Smooth muscle cell (in vitro differentiated cells): ENCODE measurements around the gene TRPM3. TPM values are rescaled to one million over a fixed set of nuclear protein-coding genes. Genes with fewer than 3 reads are reported as not detected.

Source experiments
- DNase-seq: peaks from one replicate; lab custom pipeline; 2025; ENCODE audit not compliant: unreplicated experiment; lab: John Stamatoyannopoulos, UW
- H2AFZ ChIP-seq: fragments of 200-600 bp; sonication (generic); 2 replicates; pipeline ENCODE4 v1.6.0; 2016; ENCODE audit warnings: antibody characterized with exemption, low read depth, mild to moderate bottlenecking
- H3F3A ChIP-seq: fragments of 200-600 bp; sonication (generic); 2 replicates; pipeline ENCODE4 v1.6.0; 2017; ENCODE audit warnings: antibody characterized with exemption, low read depth
- H3K27ac ChIP-seq: fragments of 200-600 bp; sonication (generic); 2 replicates; pipeline ENCODE4 v1.5.1; 2016; ENCODE audit warnings: low read depth, mild to moderate bottlenecking
- H3K27me3 ChIP-seq: fragments of 200-600 bp; sonication (generic); 2 replicates; pipeline ENCODE4 v1.6.1; 2016; ENCODE audit warnings: low read depth, mild to moderate bottlenecking
- H3K36me3 ChIP-seq: fragments of 200-600 bp; sonication (generic); 2 replicates; pipeline ENCODE4 v1.5.1; 2016; ENCODE audit warnings: low read depth
- H3K4me1 ChIP-seq: fragments of 200-600 bp; sonication (generic); 2 replicates; pipeline ENCODE4 v1.5.1; 2016; ENCODE audit warnings: low read depth
- H3K4me2 ChIP-seq: fragments of 200-600 bp; sonication (generic); 2 replicates; pipeline ENCODE4 v1.6.0; 2016; ENCODE audit warnings: mild to moderate bottlenecking
- H3K4me3 ChIP-seq: fragments of 200-600 bp; sonication (generic); 2 replicates; pipeline ENCODE4 v1.5.1; 2016; ENCODE audit warnings: mild to moderate bottlenecking
- H3K79me2 ChIP-seq: fragments of 200-600 bp; sonication (generic); 2 replicates; pipeline ENCODE4 v1.6.0; 2016; ENCODE audit warnings: low read depth, mild to moderate bottlenecking
- H3K9ac ChIP-seq: fragments of 200-600 bp; sonication (generic); 2 replicates; pipeline ENCODE4 v1.6.0; 2016; ENCODE audit warnings: low read depth
- H3K9me3 ChIP-seq: fragments of 200-600 bp; sonication (generic); replicated peaks from 2 replicates; pipeline ENCODE4 v1.5.1; 2016; ENCODE audit warnings: low read depth
- H4K20me1 ChIP-seq: fragments of 200-600 bp; sonication (generic); 2 replicates; pipeline ENCODE4 v1.6.0; 2016; ENCODE audit warnings: low read depth
- CTCF ChIP-seq: fragments of 200-600 bp; sonication (generic); IDR thresholded peaks from 2 replicates; pipeline ENCODE4 v1.5.1; 2017; ENCODE audit warnings: borderline replicate concordance, mild to moderate bottlenecking, antibody characterized with exemption; ENCODE audit not compliant: insufficient read depth, poor library complexity, severe bottlenecking
- WGBS: methylation state at CpG from one replicate; pipeline ENCODE4 v1.1.7; 2016; ENCODE audit warnings: low lambda C conversion rate; 5-methylcytosine and 5-hydroxymethylcytosine counted together
- polyA plus RNA-seq: library from polyadenylated mRNA; unstranded; fragments of >200 nt; fragmentation: Nextera tagmentation; extraction: Ambion mirVana; gene quantifications from 2 replicates; pipeline ENCODE4 v1.2.1, GENCODE V29; 2016
- total RNA-seq: library from RNA; depleted of rRNA; stranded (reverse); fragments of >200 nt; gene quantifications from 2 replicates; pipeline ENCODE4 v1.2.3, GENCODE V29; 2014

The TRPM3 gene
- total and polyA plus RNA-seq, 2 experiments from 2014 or later: not detected

DNA sequence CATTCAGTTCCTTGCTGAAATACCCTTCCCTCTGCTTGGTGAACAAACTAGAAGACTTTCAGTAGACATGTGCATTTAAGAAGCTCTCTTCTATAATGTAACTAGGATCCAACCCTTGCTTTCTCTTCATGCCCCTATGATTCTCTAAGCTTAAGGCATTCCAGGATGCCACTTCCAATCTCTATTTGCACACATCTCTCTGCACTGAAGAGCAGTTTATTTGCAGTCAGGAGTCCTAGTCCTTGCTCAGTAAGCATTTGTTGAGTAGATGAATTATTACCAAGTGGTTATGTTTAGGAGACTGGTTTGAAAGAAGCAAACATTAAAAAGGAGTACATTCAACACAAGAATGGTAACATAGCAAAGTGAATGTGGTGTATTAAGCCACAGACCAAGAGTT is 432.7 kb downstream of the TRPM3 start:
- H3K4me2 ChIP-seq: no peak overlapping the region
- no peak overlapping the region for H2AFZ ChIP-seq
- no peaks in the 10 kb centered on the region for H3K9me3 ChIP-seq
- no peak for DNase-seq
- H3K4me3 ChIP-seq: no peak overlapping the region
- H3K27me3 ChIP-seq: peaks cover 7% of the 10 kb centered on the region
- H3K4me1 ChIP-seq: peaks cover 7% of the 10 kb centered on the region
- H3K79me2 ChIP-seq: no peaks in the 10 kb centered on the region
- H3K9ac ChIP-seq: no peak overlapping the region
- no peaks in the 10 kb centered on the region for H3F3A ChIP-seq
- no peak overlapping the region for H3K27ac ChIP-seq
- H4K20me1 ChIP-seq: no peaks in the 10 kb centered on the region
- no peaks in the 10 kb centered on the region for H3K36me3 ChIP-seq
- TF ChIP-seq CTCF: no peak

- Histone ChIP-seq H3K36me3 (no peaks in the 10 kb centered on the region), H2AFZ (no peak overlapping the region), H3K4me1 (no peaks in the 10 kb centered on the region), H4K20me1 (no peaks in the 10 kb centered on the region), H3K79me2 (no peaks in the 10 kb centered on the region), H3K9ac (no peak overlapping the region), H3K4me3 (no peak overlapping the region), H3F3A (no peaks in the 10 kb centered on the region), H3K27ac (no peak overlapping the region), H3K27me3 (peaks cover 7% of the 10 kb centered on the region), H3K4me2 (no peak overlapping the region), H3K9me3 (no peaks in the 10 kb centered on the region)
- no peak for DNase-seq
- 76% methylated on average over 2 of the region's 2 CpGs for WGBS
- TF ChIP-seq CTCF: no peak
These were observed 437.6 kb downstream of the TRPM3 start for GRCh38 chr9:70683841-70684240.

GRCh38 chr9:70682298-70682697 is 439.1 kb downstream of the TRPM3 start:
- Histone ChIP-seq H3K27ac (no peak overlapping the region), H3K9me3 (no peaks in the 10 kb centered on the region), H3F3A (no peaks in the 10 kb centered on the region), H3K27me3 (peaks cover under 1% of the 10 kb centered on the region), H3K79me2 (no peaks in the 10 kb centered on the region), H3K9ac (no peak overlapping the region), H3K36me3 (no peaks in the 10 kb centered on the region), H4K20me1 (no peaks in the 10 kb centered on the region), H3K4me3 (no peak overlapping the region), H3K4me2 (no peak overlapping the region), H3K4me1 (no peaks in the 10 kb centered on the region), H2AFZ (no peak overlapping the region)
- no peak for TF ChIP-seq CTCF
- no peak for DNase-seq

DNA sequence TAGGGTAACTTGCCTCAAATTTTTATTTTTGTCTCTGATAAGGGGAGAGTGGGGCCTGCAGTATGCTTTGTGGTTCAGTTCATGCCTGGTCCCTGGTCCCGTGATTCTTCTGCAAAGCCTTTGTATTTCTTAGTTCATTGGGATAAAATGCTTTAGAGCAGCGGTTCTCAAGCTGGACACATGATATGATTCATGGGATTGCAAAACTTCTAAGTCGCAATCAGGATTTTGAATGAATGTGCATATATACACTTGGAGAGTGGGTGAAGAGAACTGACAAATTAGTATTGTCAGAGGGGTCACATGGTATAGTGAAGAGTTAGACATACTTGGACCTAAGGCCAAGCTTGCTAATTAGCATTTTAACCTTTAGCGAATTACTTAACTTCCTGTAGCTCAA is 441.6 kb downstream of the TRPM3 start:
- Histone ChIP-seq H3K4me2 (no peak overlapping the region), H2AFZ (no peak overlapping the region), H3K9ac (no peak overlapping the region), H3K27me3 (no peaks in the 10 kb centered on the region), H3K4me3 (no peak overlapping the region), H3F3A (no peaks in the 10 kb centered on the region), H4K20me1 (no peaks in the 10 kb centered on the region), H3K27ac (no peak overlapping the region), H3K4me1 (no peaks in the 10 kb centered on the region), H3K36me3 (no peaks in the 10 kb centered on the region), H3K9me3 (no peaks in the 10 kb centered on the region), H3K79me2 (no peaks in the 10 kb centered on the region)
- no peak for DNase-seq
- TF ChIP-seq CTCF: no peak
- 77% methylated on average over 4 of the region's 4 CpGs for WGBS
